ENCODE measurements around the gene MEGF9. TPM values are rescaled to one million over a fixed set of nuclear protein-coding genes. Genes with fewer than 3 reads are reported as not detected.

Gene MEGF9
- total RNA-seq, 1 experiment from 2014 or later: 12.2 TPM

DNA sequence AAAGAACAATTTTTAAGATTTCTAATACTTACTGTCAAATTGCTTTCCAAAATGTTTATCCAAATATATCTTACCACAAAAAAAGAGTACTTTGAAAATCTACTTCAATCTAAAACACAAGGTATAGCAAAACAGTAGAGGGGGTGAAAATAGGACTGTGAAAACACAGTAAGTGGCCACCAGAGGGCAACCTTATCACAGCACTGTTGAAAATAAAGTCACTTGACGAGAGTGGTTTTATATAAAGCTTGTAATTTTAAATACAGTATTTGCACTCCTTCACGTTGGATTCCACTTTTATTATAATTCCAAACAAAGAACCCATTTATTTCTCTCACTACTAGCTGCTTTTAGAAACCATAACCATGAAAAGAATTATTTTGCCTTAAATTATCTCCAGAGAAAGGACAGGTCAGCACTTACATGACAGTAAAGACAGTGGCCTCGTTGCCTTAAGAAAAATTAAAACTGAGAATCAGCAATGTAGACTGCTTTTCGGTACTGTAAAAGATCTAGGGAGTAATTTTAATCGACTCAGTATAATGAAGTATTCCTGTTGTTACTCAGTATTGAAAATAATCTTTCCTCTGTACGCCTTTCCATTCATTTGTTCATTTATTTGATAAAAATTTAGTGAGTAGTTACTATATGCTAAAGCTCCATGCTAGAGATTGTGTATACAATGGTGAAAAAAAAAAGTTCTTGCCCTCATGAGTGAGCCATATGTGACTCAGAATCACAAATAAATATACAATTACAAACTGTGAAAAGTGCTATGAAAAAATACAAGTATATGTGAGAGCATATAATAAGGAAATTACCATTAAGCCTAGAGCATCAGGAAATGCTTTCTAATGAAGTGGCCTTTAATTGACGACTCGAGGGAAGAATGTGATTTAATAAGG lies 94.3 kb downstream of the MEGF9 start:
- POLR2A ChIA-PET (ENCODE audit: low non-redundant PET): no interaction called here

DNA sequence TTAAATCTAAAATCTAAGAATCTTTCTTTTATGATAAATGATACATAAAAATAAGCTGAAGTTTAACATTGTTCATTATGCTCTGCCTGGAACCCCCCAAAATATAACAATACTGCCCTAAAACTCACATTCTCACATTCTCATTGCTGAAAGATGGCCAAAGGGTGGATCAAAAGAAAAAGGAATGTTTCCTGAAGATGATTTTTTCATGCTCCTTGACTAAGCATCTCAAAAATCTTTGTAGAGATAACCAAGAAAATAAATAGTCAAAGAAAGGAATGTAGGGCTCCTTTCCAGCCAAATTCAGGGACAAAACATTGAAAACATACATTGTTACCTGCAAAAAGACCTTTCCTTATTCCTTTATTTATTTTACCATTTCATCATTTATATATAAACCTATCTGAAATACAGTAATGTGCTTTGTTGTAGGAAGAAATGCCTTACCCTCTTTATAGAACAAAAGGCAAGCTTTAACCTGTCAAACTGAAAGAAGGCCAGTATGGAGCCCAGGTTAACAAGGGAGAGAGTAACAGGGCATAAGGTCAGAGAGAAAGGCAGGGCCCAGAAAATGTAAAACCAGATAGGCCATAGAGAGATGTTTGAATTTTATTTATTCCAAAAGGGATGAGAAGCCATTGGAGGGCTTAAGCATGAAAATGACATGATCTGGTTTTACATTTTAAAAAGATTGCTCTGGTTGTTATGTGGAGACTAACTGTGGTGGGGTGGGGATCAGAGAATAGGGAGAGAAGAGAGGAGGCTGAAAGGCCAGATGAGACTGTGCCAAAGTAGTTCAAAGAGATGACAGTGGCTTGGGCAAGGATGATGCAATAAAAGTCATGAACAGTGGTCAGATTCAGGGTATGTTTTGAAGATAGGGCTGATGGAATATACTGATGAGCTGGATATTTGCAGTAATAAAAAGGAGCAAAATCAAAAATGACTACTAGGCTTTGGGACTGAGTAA lies 97.0 kb downstream of the MEGF9 start:
- CTCF ChIA-PET: no interaction called here
- BruUV-seq (replicated peaks): no TSS peak
- H3K27me3 ChIP-seq (replicated peaks; ENCODE audit: insufficient read depth, low read depth, low read length, poor library complexity): no peaks in the 10 kb centered on the region
- TF ChIP-seq EZH2 (IDR thresholded peaks at IDR 0.05; ENCODE audit: borderline replicate concordance, low read depth, low read length, poor library complexity, severe bottlenecking): no peak
- TF ChIP-seq, protein P1, sequence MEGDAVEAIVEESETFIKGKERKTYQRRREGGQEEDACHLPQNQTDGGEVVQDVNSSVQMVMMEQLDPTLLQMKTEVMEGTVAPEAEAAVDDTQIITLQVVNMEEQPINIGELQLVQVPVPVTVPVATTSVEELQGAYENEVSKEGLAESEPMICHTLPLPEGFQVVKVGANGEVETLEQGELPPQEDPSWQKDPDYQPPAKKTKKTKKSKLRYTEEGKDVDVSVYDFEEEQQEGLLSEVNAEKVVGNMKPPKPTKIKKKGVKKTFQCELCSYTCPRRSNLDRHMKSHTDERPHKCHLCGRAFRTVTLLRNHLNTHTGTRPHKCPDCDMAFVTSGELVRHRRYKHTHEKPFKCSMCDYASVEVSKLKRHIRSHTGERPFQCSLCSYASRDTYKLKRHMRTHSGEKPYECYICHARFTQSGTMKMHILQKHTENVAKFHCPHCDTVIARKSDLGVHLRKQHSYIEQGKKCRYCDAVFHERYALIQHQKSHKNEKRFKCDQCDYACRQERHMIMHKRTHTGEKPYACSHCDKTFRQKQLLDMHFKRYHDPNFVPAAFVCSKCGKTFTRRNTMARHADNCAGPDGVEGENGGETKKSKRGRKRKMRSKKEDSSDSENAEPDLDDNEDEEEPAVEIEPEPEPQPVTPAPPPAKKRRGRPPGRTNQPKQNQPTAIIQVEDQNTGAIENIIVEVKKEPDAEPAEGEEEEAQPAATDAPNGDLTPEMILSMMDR (conservative IDR thresholded peaks at IDR 0.05; ENCODE audit: low read depth, low read length): no peak
- DNase-seq (ENCODE audit: low spot score): no peak
- intact Hi-C loops (cut with micrococcal nuclease; ENCODE audit: unreplicated experiment): loop anchor here (5.0 kb wide), 1 partner anchor 320 kb away; no protein-coding TSS in a partner anchor
- H3K4me1 ChIP-seq (ENCODE audit: insufficient read depth, low read length, poor library complexity, severe bottlenecking): no peaks in the 10 kb centered on the region
- H3K4me3 ChIP-seq (ENCODE audit: low read depth, low read length, poor library complexity, severe bottlenecking): no peak overlapping the region
- H3K27ac ChIP-seq (ENCODE audit: low read depth, low read length, poor library complexity, severe bottlenecking): no peak overlapping the region
- no peaks in the 10 kb centered on the region for H3K36me3 ChIP-seq (ENCODE audit: insufficient read depth, low read length, poor library complexity, severe bottlenecking)
- H3K9me3 ChIP-seq (ENCODE audit: low read depth, low read length, poor library complexity, severe bottlenecking): no peaks in the 10 kb centered on the region
- POLR2A ChIA-PET (ENCODE audit: low non-redundant PET): no interaction called here

More for the DNA sequence above, 94.3 kb downstream of the MEGF9 start:
- H3K4me3 ChIP-seq (ENCODE audit: low read depth, low read length, poor library complexity, severe bottlenecking): no peak overlapping the region
- DNase-seq (ENCODE audit: low spot score): peak; percentile 76
- CTCF ChIA-PET: interaction anchor here (0.5 to 0.6 kb wide), 3 partner anchors 136 to 841 kb away, joined by 3 to 5 read pairs (median 3); no protein-coding TSS in a partner anchor
- no TSS peak for BruUV-seq (replicated peaks)
- no peaks in the 10 kb centered on the region for H3K36me3 ChIP-seq (ENCODE audit: insufficient read depth, low read length, poor library complexity, severe bottlenecking)
- intact Hi-C loops (cut with micrococcal nuclease; ENCODE audit: unreplicated experiment): loop anchor here (5.0 to 10.0 kb wide), 3 partner anchors 92 to 455 kb away; partner anchors contain the start of genes CNTRL and MEGF9
- no peaks in the 10 kb centered on the region for H3K27me3 ChIP-seq (replicated peaks; ENCODE audit: insufficient read depth, low read depth, low read length, poor library complexity)
- H3K9me3 ChIP-seq (ENCODE audit: low read depth, low read length, poor library complexity, severe bottlenecking): no peaks in the 10 kb centered on the region
- H3K27ac ChIP-seq (ENCODE audit: low read depth, low read length, poor library complexity, severe bottlenecking): no peak overlapping the region
- no peak for TF ChIP-seq EZH2 (IDR thresholded peaks at IDR 0.05; ENCODE audit: borderline replicate concordance, low read depth, low read length, poor library complexity, severe bottlenecking)
- TF ChIP-seq, protein P1 (conservative IDR thresholded peaks at IDR 0.05; ENCODE audit: low read depth, low read length): peak; percentile 91
- peaks cover 6% of the 10 kb centered on the region for H3K4me1 ChIP-seq (ENCODE audit: insufficient read depth, low read length, poor library complexity, severe bottlenecking)

DNA sequence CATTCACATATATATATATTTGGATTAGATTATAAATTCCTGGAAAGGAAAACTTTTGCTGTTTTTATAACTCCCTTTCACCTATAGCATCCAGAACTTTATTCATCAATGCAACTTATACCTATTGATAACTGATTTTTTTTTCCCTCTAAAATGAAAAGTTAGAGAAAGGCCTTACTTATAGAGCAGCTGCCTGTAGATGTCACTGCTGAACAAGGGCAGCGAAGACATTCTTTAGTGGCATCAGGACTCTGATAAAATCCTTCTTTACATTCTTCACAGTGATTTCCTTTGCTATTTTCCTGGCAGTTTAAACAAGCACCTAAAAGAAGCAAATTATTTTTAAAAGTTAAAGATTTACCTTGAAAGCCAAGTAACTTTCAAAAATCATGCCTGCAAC lies 102.1 kb downstream of the MEGF9 start:
- Histone ChIP-seq H3K4me3 (ENCODE audit: low read depth, low read length, poor library complexity, severe bottlenecking) (no peak overlapping the region), H3K9me3 (ENCODE audit: low read depth, low read length, poor library complexity, severe bottlenecking) (no peaks in the 10 kb centered on the region), H3K27ac (ENCODE audit: low read depth, low read length, poor library complexity, severe bottlenecking) (no peak overlapping the region), H3K4me1 (ENCODE audit: insufficient read depth, low read length, poor library complexity, severe bottlenecking) (no peaks in the 10 kb centered on the region), H3K27me3 (replicated peaks; ENCODE audit: insufficient read depth, low read depth, low read length, poor library complexity) (no peaks in the 10 kb centered on the region), H3K36me3 (ENCODE audit: insufficient read depth, low read length, poor library complexity, severe bottlenecking) (no peaks in the 10 kb centered on the region)
- DNase-seq (ENCODE audit: low spot score): peak; percentile 11
- TF ChIP-seq, protein P1 (conservative IDR thresholded peaks at IDR 0.05; ENCODE audit: low read depth, low read length): peak; percentile 61
- no peak for TF ChIP-seq EZH2 (IDR thresholded peaks at IDR 0.05; ENCODE audit: borderline replicate concordance, low read depth, low read length, poor library complexity, severe bottlenecking)
- intact Hi-C loops (cut with micrococcal nuclease; ENCODE audit: unreplicated experiment): no loop called here
- no TSS peak for BruUV-seq (replicated peaks)
- ChIA-PET CTCF (no interaction called here), POLR2A (ENCODE audit: low non-redundant PET) (no interaction called here)
